Thyroid gland (tissue), 4 donors: ENCODE measurements around the gene GRM8. TPM values are rescaled to one million over a fixed set of nuclear protein-coding genes. Genes with fewer than 3 reads are reported as not detected.

Source experiments
- DNase-seq, 2 donors: peaks; one replicate each; pipeline ENCODE4 v3.0.0-alpha.2; 2019
- H3K27ac ChIP-seq, 3 donors: fragments of 200-600 bp; sonication (generic); 1 replicate in 2 of 3; 2 replicates in 1 of 3; pipeline ENCODE4 v1.5.1; 2016 to 2019; ENCODE audit warnings: mild to moderate bottlenecking in 1 of 3, moderate library complexity in 1 of 3
- H3K27me3 ChIP-seq: fragments of 200-600 bp; sonication (generic); one replicate; pipeline ENCODE4 v1.5.1; 2019
- H3K36me3 ChIP-seq, 2 donors: fragments of 200-600 bp; sonication (generic); one replicate each; pipeline ENCODE4 v1.5.1; 2016 to 2019
- H3K4me1 ChIP-seq, 2 donors: fragments of 200-600 bp; sonication (generic); one replicate each; pipeline ENCODE4 v1.5.1; 2017 to 2019
- H3K4me3 ChIP-seq, 3 donors: fragments of 200-600 bp; sonication (generic); replicated peaks in 1 of 3; 1 replicate in 2 of 3; 2 replicates in 1 of 3; pipeline ENCODE4 v1.5.1; 2016; ENCODE audit warnings: mild to moderate bottlenecking in 1 of 3
- H3K9me3 ChIP-seq: fragments of 200-600 bp; sonication (generic); one replicate; pipeline ENCODE4 v1.5.1; 2017
- CTCF ChIP-seq, 6 experiments: fragments of 200-600 bp in 3 of 6; fragments of 450-650 bp in 3 of 6; sonication (generic) in 3 of 6; IDR thresholded peaks; one replicate each; pipeline ENCODE4 v1.5.1; 2016 to 2019; ENCODE audit warnings: antibody characterized with exemption in 6 of 6, mild to moderate bottlenecking in 2 of 6, inconsistent platforms in 1 of 6, moderate library complexity in 1 of 6
- POLR2A ChIP-seq, 2 donors: fragments of 450-650 bp; IDR thresholded peaks; one replicate each; pipeline ENCODE4 v1.6.1; 2017; ENCODE audit warnings: antibody characterized with exemption in 2 of 2, mild to moderate bottlenecking in 2 of 2, moderate library complexity in 1 of 2
- WGBS, 2 donors: methylation state at CpG; one replicate each; pipeline ENCODE4 v1.1.5; 2017; 5-methylcytosine and 5-hydroxymethylcytosine counted together
- intact Hi-C: fragments of 100-400 bp; cut with DNase I; formaldehyde crosslinking; loops from one replicate; pipeline ENCODE4 v1.15.1; 2023
- total RNA-seq, 4 donors: library from RNA; depleted of rRNA; stranded (reverse); fragments of >200 nt; gene quantifications; one replicate each; pipeline ENCODE4 v1.2.3, GENCODE V29; 2016

GRM8 gene
- total RNA-seq, 4 donors from 2014 or later: 0.54 to 9.5 (median 4.8) TPM

- TF ChIP-seq CTCF (IDR thresholded peaks at IDR 0.05) (no peak), POLR2A (IDR thresholded peaks at IDR 0.05) (no peak)
Measured at GRCh38 chr7:126574276-126575250, 678.2 kb downstream of the GRM8 start.

DNA sequence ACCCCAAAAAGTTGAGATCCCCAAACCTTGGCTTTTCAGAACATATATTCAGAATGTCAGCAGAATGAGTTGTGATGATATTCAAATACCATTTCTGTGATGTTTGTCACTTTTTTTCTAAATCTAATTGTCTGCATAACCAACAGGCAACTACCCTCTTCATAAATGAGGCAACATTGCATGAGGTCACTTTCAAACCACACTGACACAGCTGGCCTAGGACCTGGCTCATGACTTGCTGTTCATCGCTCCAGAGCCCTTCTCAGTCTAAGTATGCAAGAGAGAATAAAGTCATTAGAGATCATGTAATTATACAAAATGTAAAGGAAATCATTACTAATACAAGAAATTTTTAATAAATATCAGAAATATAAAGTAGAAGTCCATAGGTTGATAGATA is 681.9 kb downstream of the GRM8 start:
- H3K27ac ChIP-seq: no peak overlapping the region
- TF ChIP-seq CTCF (IDR thresholded peaks at IDR 0.05) (no peak), POLR2A (IDR thresholded peaks at IDR 0.05) (no peak)
- intact Hi-C loops: no loop called here
- no peak overlapping the region for H3K4me3 ChIP-seq
- H3K27me3 ChIP-seq: no peaks in the 10 kb centered on the region
- no peak for DNase-seq
- WGBS, 2 donors: 92 to 98% methylated on average over 1 of the region's 1 CpG
- no peaks in the 10 kb centered on the region for H3K36me3 ChIP-seq
- no peaks in the 10 kb centered on the region for H3K9me3 ChIP-seq
- peaks cover 0 to 11% of the 10 kb centered on the region in 2 donors for H3K4me1 ChIP-seq

More at GRCh38 chr7:126574276-126575250, 678.2 kb downstream of the GRM8 start:
- H3K27ac ChIP-seq: no peak overlapping the region
- no peak overlapping the region for H3K4me3 ChIP-seq
- no peaks in the 10 kb centered on the region for H3K9me3 ChIP-seq
- no peaks in the 10 kb centered on the region for H3K36me3 ChIP-seq
- no peaks in the 10 kb centered on the region for H3K4me1 ChIP-seq
- no peak for DNase-seq
- intact Hi-C loops: no loop called here
- H3K27me3 ChIP-seq: no peaks in the 10 kb centered on the region
- 72 to 79% methylated on average over 6 of the region's 6 CpGs for WGBS, 2 donors

DNA sequence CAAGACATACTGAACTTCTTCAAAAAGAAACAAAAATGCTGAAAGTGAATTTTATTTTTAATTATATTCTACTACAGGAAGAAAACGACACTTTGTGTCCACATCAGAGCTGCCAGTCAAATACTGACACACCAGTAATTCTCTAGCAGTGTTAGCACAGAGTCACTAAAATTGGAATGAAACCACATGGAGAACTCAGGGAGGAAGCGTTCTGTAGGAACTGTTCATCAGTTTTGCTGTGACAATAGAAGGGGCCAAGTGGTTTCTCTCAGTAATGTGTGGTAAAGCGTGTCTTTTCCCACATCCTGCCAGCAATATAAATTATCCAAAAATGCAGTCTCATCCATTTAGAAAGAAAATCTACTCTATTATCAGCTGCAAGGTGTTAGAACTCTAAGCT is 683.3 kb downstream of the GRM8 start:
- H3K36me3 ChIP-seq: no peaks in the 10 kb centered on the region
- TF ChIP-seq CTCF (IDR thresholded peaks at IDR 0.05): no peak
- TF ChIP-seq POLR2A (IDR thresholded peaks at IDR 0.05): no peak
- no peaks in the 10 kb centered on the region for H3K9me3 ChIP-seq
- intact Hi-C loops: no loop called here
- peak overlapping the region in 1 of 3 donors; percentile 24 for H3K27ac ChIP-seq
- 64% methylated on average over 3 of the region's 3 CpGs for WGBS, 2 donors
- peaks cover 0 to 11% of the 10 kb centered on the region in 2 donors for H3K4me1 ChIP-seq
- no peak overlapping the region for H3K4me3 ChIP-seq
- no peaks in the 10 kb centered on the region for H3K27me3 ChIP-seq
- DNase-seq: no peak

DNA sequence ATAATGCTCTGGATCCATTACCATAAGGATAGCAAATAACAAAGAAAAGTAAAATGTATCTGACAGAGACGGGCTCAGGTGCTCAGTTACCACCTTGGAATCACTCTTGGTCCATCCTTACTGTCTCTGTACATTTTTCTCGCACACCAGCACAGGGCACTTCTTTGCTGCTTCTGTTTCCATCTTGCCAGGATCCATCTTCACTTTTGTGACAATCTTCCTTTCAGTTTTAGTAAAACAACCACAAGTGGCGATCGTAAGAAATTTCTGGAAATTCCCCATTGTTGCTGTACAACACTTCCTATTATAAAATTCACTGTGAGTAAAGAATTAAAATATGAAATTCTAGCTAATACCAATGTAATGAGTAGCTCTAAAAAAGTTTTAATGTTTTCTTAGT is 695.5 kb downstream of the GRM8 start:
- Histone ChIP-seq H3K4me3 (no peak overlapping the region), H3K36me3 (no peaks in the 10 kb centered on the region), H3K27ac (no peak overlapping the region), H3K9me3 (no peaks in the 10 kb centered on the region), H3K4me1 (no peaks in the 10 kb centered on the region), H3K27me3 (no peaks in the 10 kb centered on the region)
- DNase-seq: no peak
- WGBS, 2 donors: 83 to 90% methylated on average over 4 of the region's 4 CpGs
- TF ChIP-seq CTCF (IDR thresholded peaks at IDR 0.05): no peak
- intact Hi-C loops: no loop called here

GRCh38 chr7:126541406-126541805 is 711.3 kb downstream of the GRM8 start:
- TF ChIP-seq CTCF (IDR thresholded peaks at IDR 0.05): no peak
- TF ChIP-seq POLR2A (IDR thresholded peaks at IDR 0.05): no peak
- H3K4me1 ChIP-seq: no peaks in the 10 kb centered on the region
- WGBS, 2 donors: 87 to 93% methylated on average over 5 of the region's 5 CpGs

More at GRCh38 chr7:126541406-126541805, 711.3 kb downstream of the GRM8 start:
- Histone ChIP-seq H3K27ac (no peak overlapping the region), H3K36me3 (no peaks in the 10 kb centered on the region), H3K27me3 (no peaks in the 10 kb centered on the region), H3K4me3 (no peak overlapping the region), H3K9me3 (no peaks in the 10 kb centered on the region)
- DNase-seq: no peak
- intact Hi-C loops: no loop called here
